ENCODE measurements around the gene MALSU1.

MALSU1 gene

DNA sequence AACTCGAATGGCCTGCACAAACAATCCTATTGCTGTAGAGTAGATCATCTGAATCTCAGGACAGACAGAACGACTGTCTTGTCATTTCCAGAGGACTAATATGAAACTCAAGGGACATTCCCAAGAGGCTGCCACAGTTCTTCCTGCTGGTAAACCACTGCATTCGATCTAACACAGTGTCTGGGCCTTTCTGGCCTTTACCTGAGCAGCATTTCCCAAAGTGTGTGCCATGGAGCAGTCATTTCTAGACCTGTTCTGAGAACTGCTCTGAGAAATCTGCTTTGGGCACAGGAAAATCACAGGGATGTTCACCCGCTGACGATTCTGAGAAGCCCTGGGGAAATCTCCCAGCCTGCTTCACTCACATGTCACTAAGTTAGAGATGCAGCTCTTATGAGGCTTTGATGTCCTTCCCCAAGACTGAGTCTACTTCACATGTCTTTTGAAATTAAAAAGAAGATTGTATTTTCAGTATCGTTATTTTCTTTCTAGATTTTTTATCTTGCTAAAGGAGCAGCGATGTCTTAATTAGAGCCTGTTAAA lies 34.2 kb upstream of the MALSU1 start:
- ChIA-PET CTCF (interaction anchor here (0.6 to 2.7 kb wide), 3 partner anchors 8 to 1403 kb away, joined by 3 to 22 read pairs (median 3); no protein-coding TSS in a partner anchor), POLR2A (ENCODE audit: low non-redundant PET) (interaction anchor here (0.5 kb wide), 1 partner anchor 12 kb away, joined by 3 read pairs; no protein-coding TSS in a partner anchor)
- no peak for DNase-seq (ENCODE audit: low spot score)
- H3K27ac ChIP-seq: no peak overlapping the region
- TF ChIP-seq, protein P1, sequence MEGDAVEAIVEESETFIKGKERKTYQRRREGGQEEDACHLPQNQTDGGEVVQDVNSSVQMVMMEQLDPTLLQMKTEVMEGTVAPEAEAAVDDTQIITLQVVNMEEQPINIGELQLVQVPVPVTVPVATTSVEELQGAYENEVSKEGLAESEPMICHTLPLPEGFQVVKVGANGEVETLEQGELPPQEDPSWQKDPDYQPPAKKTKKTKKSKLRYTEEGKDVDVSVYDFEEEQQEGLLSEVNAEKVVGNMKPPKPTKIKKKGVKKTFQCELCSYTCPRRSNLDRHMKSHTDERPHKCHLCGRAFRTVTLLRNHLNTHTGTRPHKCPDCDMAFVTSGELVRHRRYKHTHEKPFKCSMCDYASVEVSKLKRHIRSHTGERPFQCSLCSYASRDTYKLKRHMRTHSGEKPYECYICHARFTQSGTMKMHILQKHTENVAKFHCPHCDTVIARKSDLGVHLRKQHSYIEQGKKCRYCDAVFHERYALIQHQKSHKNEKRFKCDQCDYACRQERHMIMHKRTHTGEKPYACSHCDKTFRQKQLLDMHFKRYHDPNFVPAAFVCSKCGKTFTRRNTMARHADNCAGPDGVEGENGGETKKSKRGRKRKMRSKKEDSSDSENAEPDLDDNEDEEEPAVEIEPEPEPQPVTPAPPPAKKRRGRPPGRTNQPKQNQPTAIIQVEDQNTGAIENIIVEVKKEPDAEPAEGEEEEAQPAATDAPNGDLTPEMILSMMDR (conservative IDR thresholded peaks at IDR 0.05; ENCODE audit: low read depth): no peak

DNA sequence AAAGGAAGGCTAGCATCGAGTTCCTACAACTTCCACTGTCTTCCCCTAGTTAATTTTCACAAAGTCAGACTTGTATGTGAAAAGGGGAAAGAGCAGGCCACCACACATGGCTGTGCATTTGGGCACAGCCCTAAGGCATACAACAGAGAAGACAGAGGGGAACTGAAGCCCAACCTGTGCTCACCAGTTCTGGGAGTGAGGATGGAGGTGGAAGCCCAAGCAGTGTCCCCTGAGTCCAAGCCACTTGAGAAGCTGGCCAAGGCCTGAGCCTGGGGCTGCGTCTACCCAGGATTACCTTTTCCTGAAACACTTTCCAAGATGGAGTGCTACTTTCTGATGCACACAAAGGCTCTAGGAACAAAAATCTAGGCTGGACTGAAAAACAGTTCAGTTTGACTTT lies 32.2 kb upstream of the MALSU1 start:
- H3K27ac ChIP-seq: no peak overlapping the region
- TF ChIP-seq, protein P1 (conservative IDR thresholded peaks at IDR 0.05; ENCODE audit: low read depth): no peak
- no peak for DNase-seq (ENCODE audit: low spot score)
- CTCF ChIA-PET: no interaction called here
- POLR2A ChIA-PET (ENCODE audit: low non-redundant PET): no interaction called here

DNA sequence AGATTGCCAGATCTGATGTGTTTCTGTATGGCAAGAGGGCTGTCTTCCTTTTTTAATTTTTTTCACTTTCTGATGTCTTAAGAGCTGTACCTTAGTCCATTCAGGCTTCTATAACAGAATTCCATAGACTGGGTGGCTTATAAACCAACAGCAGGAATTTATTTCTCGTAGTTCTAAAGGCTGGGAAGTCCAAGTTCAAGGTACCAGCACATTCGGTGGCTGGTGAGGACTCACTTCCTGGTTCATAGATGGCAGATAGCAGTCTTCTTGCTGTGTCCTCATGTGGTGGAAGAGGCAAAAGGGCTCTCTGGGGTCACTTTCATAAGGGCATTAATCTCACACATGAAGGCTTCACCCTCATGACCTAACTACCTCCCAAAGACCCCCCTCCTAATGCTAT lies 31.8 kb upstream of the MALSU1 start:
- POLR2A ChIA-PET (ENCODE audit: low non-redundant PET): no interaction called here
- TF ChIP-seq, protein P1 (conservative IDR thresholded peaks at IDR 0.05; ENCODE audit: low read depth): no peak
- CTCF ChIA-PET: no interaction called here
- H3K27ac ChIP-seq: no peak overlapping the region
- no peak for DNase-seq (ENCODE audit: low spot score)

DNA sequence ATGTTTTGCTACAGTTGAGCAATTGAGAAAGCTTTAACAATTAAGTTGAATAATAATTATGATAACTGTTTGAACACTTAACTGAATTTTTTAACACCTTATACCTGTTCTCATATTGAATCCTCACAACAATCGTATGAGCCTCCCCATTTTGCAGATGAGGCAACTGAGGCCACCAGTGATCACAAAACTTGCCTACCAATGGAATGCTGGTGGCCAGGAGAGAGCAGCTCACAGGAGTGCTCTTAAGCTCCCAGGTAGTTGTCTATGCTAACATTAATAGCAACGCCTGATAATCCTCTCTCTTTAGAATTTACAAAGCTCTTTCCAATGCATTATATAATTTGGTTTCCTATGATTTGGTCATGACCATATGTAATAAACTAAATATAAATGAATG lies 31.0 kb upstream of the MALSU1 start:
- TF ChIP-seq, protein P1 (conservative IDR thresholded peaks at IDR 0.05; ENCODE audit: low read depth): no peak
- no peak overlapping the region for H3K27ac ChIP-seq
- ChIA-PET CTCF (interaction anchor here (0.5 to 1.5 kb wide), 2 partner anchors 83 to 97 kb away, joined by 4 to 6 read pairs; no protein-coding TSS in a partner anchor), POLR2A (ENCODE audit: low non-redundant PET) (no interaction called here)
- no peak for DNase-seq (ENCODE audit: low spot score)

DNA sequence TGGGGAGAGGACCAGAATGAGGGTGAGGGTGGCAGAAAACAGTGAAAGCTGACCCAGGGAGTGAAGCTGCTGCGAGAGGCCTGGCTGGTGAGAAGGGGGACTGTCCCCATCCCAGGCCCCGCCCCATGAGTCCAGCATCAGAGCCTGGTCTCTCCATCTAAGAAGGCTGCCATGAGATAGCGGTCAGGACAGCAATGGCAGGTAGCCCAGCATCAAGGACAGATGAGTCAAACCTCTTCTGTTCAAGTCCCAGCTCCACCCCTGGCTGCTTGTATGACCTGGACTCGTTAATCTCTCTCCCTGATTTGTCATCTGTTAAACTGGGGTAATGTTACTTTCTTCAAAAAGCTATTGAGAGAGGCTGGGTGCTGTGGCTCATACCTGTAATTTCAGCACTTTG lies 30.4 kb upstream of the MALSU1 start:
- CTCF ChIA-PET: interaction anchor here (1.5 kb wide), 1 partner anchor 84 kb away, joined by 6 read pairs; no protein-coding TSS in a partner anchor
- no peak for DNase-seq (ENCODE audit: low spot score)
- H3K27ac ChIP-seq: no peak overlapping the region
- TF ChIP-seq, protein P1 (conservative IDR thresholded peaks at IDR 0.05; ENCODE audit: low read depth): no peak
- POLR2A ChIA-PET (ENCODE audit: low non-redundant PET): no interaction called here

DNA sequence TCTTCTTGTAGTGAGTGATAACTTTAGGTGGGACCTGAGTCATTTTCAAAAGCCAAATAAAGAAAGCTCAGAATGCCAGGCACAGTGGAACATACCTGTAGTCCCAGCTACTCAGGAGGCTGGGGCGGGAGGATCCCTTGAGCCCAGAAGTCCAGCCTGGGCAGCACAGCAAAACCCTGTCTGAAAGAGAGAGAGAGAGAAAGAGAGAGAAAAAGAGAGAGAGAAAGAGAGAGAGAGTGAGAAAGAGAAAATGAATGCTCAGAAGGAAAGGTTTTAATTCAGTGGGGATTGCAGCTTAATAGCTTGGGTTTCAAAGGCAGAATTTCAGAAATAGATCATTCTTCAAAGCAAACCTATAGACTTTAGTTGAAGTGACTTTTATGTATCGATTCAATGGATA lies 26.9 kb upstream of the MALSU1 start:
- DNase-seq (ENCODE audit: low spot score): no peak
- CTCF ChIA-PET: interaction anchor here (0.6 to 2.2 kb wide), 13 partner anchors 8 to 1047 kb away, joined by 3 to 22 read pairs (median 4); no protein-coding TSS in a partner anchor
- POLR2A ChIA-PET (ENCODE audit: low non-redundant PET): no interaction called here
- no peak overlapping the region for H3K27ac ChIP-seq
- TF ChIP-seq, protein P1 (conservative IDR thresholded peaks at IDR 0.05; ENCODE audit: low read depth): no peak
